ENCODE results near the gene CCDC69.
"Not testable (repeated sequence)": the region's sequence is repeated elsewhere in the genome, so short reads cannot be mapped to it uniquely, and the experiment has no call there.

CCDC69 gene

GRCh38 chr5:151249281-151249680 lies 25.4 kb upstream of the CCDC69 start:
- DNase-seq = no peak

GRCh38 chr5:151248651-151249050 lies 24.8 kb upstream of the CCDC69 start:
- no peak for DNase-seq
- intact Hi-C loops (cut with DNase I) = no loop called here

More at GRCh38 chr5:151249281-151249680, 25.4 kb upstream of the CCDC69 start:
- intact Hi-C loops (cut with DNase I) = no loop called here

- intact Hi-C loops (cut with DNase I) = no loop called here
Measured at GRCh38 chr5:151245680-151246219, 21.9 kb upstream of the CCDC69 start.

GRCh38 chr5:151244206-151244605 lies 20.3 kb upstream of the CCDC69 start:
- intact Hi-C loops (cut with DNase I) = no loop called here
- DNase-seq = peak in 1 of 10 donors; percentile 40

More at GRCh38 chr5:151245680-151246219, 21.9 kb upstream of the CCDC69 start:
- DNase-seq = no peak

GRCh38 chr5:151243564-151243963 lies 19.7 kb upstream of the CCDC69 start:
- DNase-seq = no peak
- intact Hi-C loops (cut with DNase I) = no loop called here

- DNase-seq = no peak
- intact Hi-C loops (cut with DNase I) = no loop called here
Measured at GRCh38 chr5:151243127-151243526, 19.2 kb upstream of the CCDC69 start.

- no peak for DNase-seq
- intact Hi-C loops (cut with DNase I) = no loop called here
Measured at GRCh38 chr5:151240924-151241635, 17.2 kb upstream of the CCDC69 start.

- DNase-seq; intact Hi-C loops (cut with DNase I): not testable (repeated sequence)
Measured at GRCh38 chr5:151240268-151240835, 16.5 kb upstream of the CCDC69 start.

GRCh38 chr5:151239237-151239861 lies 15.5 kb upstream of the CCDC69 start:
- DNase-seq = peak in 9 of 10 donors; percentile 19 to 95 (median 67)
- intact Hi-C loops (cut with DNase I) = loop anchor here (5.0 kb wide), 1 partner anchor 112 kb away; no protein-coding TSS in a partner anchor

- DNase-seq = peak in 2 of 10 donors; percentile 63 to 67
Measured at GRCh38 chr5:151238303-151238741, 14.4 kb upstream of the CCDC69 start.

GRCh38 chr5:151237685-151238084 lies 13.8 kb upstream of the CCDC69 start:
- intact Hi-C loops (cut with DNase I) = loop anchor here (5.0 kb wide), 1 partner anchor 110 kb away; no protein-coding TSS in a partner anchor
- DNase-seq = no peak

More at GRCh38 chr5:151238303-151238741, 14.4 kb upstream of the CCDC69 start:
- intact Hi-C loops (cut with DNase I) = loop anchor here (5.0 kb wide), 1 partner anchor 111 kb away; no protein-coding TSS in a partner anchor

GRCh38 chr5:151236888-151237287 lies 13.0 kb upstream of the CCDC69 start:
- no peak for DNase-seq
- intact Hi-C loops (cut with DNase I) = loop anchor here (5.0 kb wide), 1 partner anchor 110 kb away; no protein-coding TSS in a partner anchor

GRCh38 chr5:151235239-151235571 lies 11.3 kb upstream of the CCDC69 start:
- intact Hi-C loops (cut with DNase I) = loop anchor here (5.0 kb wide), 1 partner anchor 108 kb away; no protein-coding TSS in a partner anchor
- not testable (repeated sequence) for DNase-seq

- intact Hi-C loops (cut with DNase I) = loop anchor here (5.0 kb wide), 1 partner anchor 107 kb away; no protein-coding TSS in a partner anchor
- DNase-seq = peak in 2 of 10 donors; percentile 63 to 83
Measured at GRCh38 chr5:151234476-151235238, 10.8 kb upstream of the CCDC69 start.

- no peak for DNase-seq
- intact Hi-C loops (cut with DNase I) = no loop called here
Measured at GRCh38 chr5:151233616-151234085, 9.8 kb upstream of the CCDC69 start.

- DNase-seq = no peak
- intact Hi-C loops (cut with DNase I) = no loop called here
Measured at GRCh38 chr5:151231359-151231758, 7.5 kb upstream of the CCDC69 start.

GRCh38 chr5:151230048-151230680 lies 6.3 kb upstream of the CCDC69 start:
- intact Hi-C loops (cut with DNase I) = no loop called here
- no peak for DNase-seq

- intact Hi-C loops (cut with DNase I) = no loop called here
- no peak for DNase-seq
Measured at GRCh38 chr5:151228986-151229385, 5.1 kb upstream of the CCDC69 start.

GRCh38 chr5:151227918-151228447 lies 4.1 kb upstream of the CCDC69 start:
- DNase-seq = no peak
- intact Hi-C loops (cut with DNase I) = no loop called here
